H7 (cell line): ENCODE results near the gene EXT2. TPM values are rescaled to one million over a fixed set of nuclear protein-coding genes. Genes with fewer than 3 reads are reported as not detected.

Experiments used
- DNase-seq: peaks from one replicate; pipeline ENCODE4 v3.0.0; 2012
- H3K27me3 ChIP-seq: 2 replicates; pipeline ENCODE4 v1.6.0; 2011; ENCODE audit warnings: mild to moderate bottlenecking, low read length; ENCODE audit not compliant: control insufficient read depth, insufficient read depth
- H3K36me3 ChIP-seq: replicated peaks from 2 replicates; pipeline ENCODE4 v1.5.1; 2011; ENCODE audit warnings: low read length; ENCODE audit not compliant: control insufficient read depth, insufficient read depth
- H3K4me3 ChIP-seq: 2 replicates; pipeline ENCODE4 v1.5.1; 2011; ENCODE audit warnings: low read depth, mild to moderate bottlenecking, control low read depth, low read length, moderate library complexity; ENCODE audit not compliant: insufficient read depth
- total RNA-seq: library from RNA; depleted of rRNA; stranded (reverse); fragments of >200 nt; shearing (Covaris generic); gene quantifications from 2 replicates; pipeline ENCODE4 v1.2.3, GENCODE V29; 2014

EXT2 gene
- total RNA-seq, 1 experiment from 2014 or later: 52.4 TPM

DNA sequence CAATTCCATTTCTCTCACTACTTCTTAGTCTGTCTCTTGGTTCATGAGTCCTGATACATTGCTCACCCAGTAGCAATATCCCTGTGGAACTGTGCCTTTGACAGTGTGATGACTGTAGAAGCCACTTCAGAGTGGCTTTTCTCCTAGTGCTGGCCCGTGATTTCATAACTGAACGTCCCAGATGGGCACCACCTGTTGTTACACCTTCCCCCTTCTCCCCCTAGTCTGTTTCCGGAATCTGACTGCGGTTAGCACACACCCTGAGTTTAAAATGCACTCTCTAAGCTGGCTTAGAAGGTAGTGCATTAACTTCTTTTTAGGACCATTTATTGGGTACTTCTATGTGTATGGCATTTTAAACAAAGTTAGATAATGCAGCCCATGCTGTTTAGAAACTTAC lies 131.5 kb downstream of the EXT2 start:
- no peak overlapping the region for H3K4me3 ChIP-seq
- no peaks in the 10 kb centered on the region for H3K36me3 ChIP-seq
- H3K27me3 ChIP-seq: no peaks in the 10 kb centered on the region
- no peak for DNase-seq

DNA sequence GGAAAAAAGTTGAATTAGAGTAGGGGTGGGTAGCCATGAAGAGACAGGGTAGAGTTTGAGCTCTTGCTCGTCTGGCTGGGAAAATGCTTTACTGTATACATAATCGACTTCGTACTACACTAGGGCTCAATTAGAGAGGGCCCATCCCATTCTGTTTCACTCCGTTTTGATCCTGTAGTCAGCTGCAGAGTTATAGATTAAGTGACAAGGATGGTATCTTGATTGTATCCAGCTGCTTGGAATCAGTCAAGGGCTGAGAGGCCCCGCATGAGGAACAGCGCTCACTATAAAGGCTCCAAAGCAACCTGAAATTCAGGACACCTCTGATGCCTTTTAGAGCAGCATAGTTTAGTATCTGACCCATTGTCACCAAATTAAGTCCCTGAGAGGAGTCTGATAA lies 132.9 kb downstream of the EXT2 start:
- no peak for DNase-seq
- no peaks in the 10 kb centered on the region for H3K27me3 ChIP-seq
- no peak overlapping the region for H3K4me3 ChIP-seq
- H3K36me3 ChIP-seq: no peaks in the 10 kb centered on the region

DNA sequence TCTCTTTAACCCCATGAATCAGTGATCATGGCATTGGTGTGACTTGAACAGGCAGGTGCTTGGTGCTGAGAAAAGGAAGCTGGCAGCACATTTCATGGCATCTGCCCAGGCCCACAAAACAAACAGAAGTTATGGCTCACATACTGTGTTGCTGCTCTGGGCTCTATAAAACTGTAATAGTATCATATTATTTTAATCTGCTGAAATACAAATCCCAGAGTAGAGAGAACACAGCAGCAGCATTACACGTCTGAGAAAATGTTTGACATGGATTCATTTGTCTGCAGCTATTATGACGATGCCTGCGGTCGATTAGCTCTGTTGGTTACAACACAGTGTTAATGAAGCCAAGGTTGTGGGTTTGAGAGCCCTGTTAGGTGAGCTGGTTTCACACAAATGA lies 133.6 kb downstream of the EXT2 start:
- no peak overlapping the region for H3K4me3 ChIP-seq
- no peak for DNase-seq
- H3K27me3 ChIP-seq: no peaks in the 10 kb centered on the region
- no peaks in the 10 kb centered on the region for H3K36me3 ChIP-seq

- no peaks in the 10 kb centered on the region for H3K36me3 ChIP-seq
- no peak for DNase-seq
- no peak overlapping the region for H3K4me3 ChIP-seq
These were observed 134.1 kb downstream of the EXT2 start for GRCh38 chr11:44229624-44230023.

DNA sequence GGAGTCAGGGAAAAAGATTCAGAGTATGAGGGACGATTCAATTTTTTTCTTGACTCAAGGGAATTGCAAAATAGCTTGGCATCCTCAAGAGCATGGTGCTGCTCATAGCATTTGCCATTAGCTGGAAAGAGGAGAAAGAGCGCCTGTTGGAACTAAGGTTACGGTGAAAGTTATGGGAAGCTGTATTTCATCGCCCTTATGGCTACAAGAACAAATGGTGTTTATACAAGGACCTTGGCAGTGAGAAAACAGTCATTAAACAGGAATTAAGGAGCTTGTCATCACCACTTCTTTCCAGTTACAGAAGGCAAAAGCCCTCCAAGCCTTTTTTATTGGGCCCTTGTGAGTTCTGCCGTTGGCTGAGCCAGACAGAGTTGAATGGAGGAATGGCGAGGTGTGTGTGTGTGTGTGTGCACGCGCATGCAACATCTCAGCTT lies 140.3 kb downstream of the EXT2 start:
- DNase-seq: no peak
- no peak overlapping the region for H3K4me3 ChIP-seq
- H3K27me3 ChIP-seq: no peaks in the 10 kb centered on the region
- H3K36me3 ChIP-seq: no peaks in the 10 kb centered on the region; the same call in 1 of the 2 replicates

More at GRCh38 chr11:44229624-44230023, 134.1 kb downstream of the EXT2 start:
- H3K27me3 ChIP-seq: no peaks in the 10 kb centered on the region

DNA sequence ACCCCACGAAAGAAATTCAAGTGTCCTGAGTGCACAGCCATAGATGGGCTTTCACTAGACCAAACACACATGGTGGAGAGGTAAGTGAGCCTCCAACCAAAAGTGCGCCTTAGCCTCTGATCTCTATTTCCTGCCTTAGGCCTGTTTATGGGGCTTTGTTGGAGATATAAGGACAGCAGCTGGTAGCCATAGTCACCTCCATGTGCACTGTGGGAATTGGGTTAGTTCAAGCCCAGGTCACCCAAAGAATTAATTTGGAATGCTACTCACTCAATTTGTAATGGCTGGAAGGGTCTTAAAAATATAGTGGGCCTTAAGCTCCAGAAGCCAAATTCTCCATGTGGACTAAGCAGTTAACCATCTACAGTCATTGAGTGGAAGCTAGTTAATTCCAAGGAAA lies 140.8 kb downstream of the EXT2 start:
- no peak for DNase-seq

GRCh38 chr11:44237156-44237555 lies 141.7 kb downstream of the EXT2 start:
- Histone ChIP-seq H3K36me3 (no peaks in the 10 kb centered on the region; the same call in 1 of the 2 replicates), H3K4me3 (no peak overlapping the region), H3K27me3 (no peaks in the 10 kb centered on the region)
- no peak for DNase-seq

More for the DNA sequence above, 140.8 kb downstream of the EXT2 start:
- Histone ChIP-seq H3K4me3 (no peak overlapping the region), H3K27me3 (no peaks in the 10 kb centered on the region), H3K36me3 (no peaks in the 10 kb centered on the region; the same call in 1 of the 2 replicates)

DNA sequence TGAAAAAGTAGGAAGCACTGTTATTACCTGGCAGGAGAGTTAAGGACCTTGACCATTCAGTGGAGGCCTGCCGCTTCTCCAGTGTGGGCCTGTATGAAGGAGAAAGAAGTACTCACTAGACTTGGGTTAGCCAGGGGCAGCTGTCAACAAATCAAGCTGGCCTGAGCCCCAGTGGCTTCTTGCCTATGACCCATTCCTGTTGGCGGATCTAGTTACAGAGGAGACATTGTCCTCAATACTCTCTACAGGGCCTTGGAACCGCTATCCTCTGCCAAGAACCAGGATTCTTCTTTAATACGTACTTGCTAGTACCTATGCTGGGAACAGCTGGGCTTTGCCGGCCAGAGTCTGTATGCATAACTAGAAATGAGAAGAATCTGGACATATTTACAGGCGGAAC lies 146.4 kb downstream of the EXT2 start:
- no peak overlapping the region for H3K4me3 ChIP-seq
- DNase-seq: no peak
- no peaks in the 10 kb centered on the region for H3K27me3 ChIP-seq
- H3K36me3 ChIP-seq: no peaks in the 10 kb centered on the region

- no peak overlapping the region for H3K4me3 ChIP-seq
- H3K27me3 ChIP-seq: no peaks in the 10 kb centered on the region
- DNase-seq: no peak
- no peaks in the 10 kb centered on the region for H3K36me3 ChIP-seq
These were observed 147.6 kb downstream of the EXT2 start for GRCh38 chr11:44243086-44243485.

GRCh38 chr11:44243595-44244343 lies 148.3 kb downstream of the EXT2 start:
- Histone ChIP-seq H3K4me3 (no peak overlapping the region), H3K36me3 (no peaks in the 10 kb centered on the region), H3K27me3 (no peaks in the 10 kb centered on the region)
- peak; percentile 70 for DNase-seq

DNA sequence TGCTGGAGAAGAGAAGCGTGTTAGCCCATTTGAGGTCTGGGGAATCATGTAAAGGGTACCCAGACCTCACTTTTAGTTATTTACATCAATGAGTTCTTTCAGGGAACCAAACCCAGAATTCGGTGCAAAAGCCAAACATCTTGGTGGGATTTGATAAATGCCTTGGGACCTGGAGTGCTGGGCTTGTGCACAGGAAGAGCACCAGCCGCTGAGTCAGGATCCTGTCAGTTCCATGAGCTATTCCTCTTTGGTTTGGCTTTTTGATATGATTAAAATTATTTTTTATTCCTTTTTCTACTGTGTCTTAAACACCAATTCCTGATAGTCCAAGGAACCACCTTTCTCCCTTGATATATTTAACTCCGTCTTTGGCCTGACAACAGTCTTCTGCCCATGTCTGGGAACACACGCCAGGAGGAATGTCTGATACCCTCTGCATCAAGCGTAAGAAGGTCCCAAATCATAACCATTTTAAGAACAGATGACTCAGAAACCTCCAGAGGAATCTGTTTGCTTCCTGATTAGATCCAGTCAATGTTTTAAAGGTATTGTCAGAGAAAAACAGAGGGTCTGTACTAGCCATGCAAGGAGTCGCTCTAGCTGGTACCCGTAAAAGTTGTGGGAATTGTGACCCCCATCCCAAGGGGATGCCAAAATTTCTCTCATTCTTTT lies 149.3 kb downstream of the EXT2 start:
- no peaks in the 10 kb centered on the region for H3K27me3 ChIP-seq
- no peak overlapping the region for H3K4me3 ChIP-seq
- H3K36me3 ChIP-seq: no peaks in the 10 kb centered on the region
- no peak for DNase-seq

DNA sequence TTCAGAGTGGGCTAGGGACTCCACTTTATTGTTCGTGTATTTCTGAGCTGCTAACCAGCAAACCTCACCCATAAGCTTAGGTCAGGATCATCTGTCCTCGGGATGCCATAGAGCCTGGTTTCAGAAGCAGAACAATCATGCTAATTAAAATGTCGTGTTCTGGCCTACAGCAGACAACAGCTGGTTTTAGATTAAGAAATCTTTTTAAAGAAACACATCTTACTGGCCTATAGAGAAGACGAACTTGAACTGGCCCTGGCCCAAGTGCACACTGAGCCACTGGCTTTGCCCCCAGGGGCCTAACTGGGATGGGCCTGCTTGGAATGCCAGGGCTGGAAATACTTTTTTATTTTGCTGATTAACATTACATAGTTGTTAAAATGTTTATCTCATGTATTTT lies 151.2 kb downstream of the EXT2 start:
- Histone ChIP-seq H3K4me3 (no peak overlapping the region), H3K36me3 (no peaks in the 10 kb centered on the region), H3K27me3 (no peaks in the 10 kb centered on the region)
- no peak for DNase-seq

DNA sequence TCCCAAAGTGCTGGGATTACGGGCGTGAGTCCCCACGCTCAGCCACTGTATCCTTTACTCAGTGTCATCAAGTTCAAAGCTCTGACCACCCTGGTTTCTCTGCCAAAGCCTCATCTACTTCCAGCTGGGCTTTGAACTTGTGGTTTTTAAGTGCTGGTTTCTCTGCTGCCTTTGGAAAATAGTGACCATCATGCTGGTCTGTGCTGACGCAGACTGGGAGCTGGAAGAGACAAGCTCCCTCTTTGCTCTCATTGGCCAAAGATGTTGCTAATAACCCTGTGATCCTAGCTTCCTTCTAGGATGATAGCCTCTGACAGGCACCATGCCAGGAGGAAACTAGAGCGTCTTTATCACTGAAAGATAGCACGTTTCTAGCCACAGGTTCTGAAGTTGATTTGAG lies 152.0 kb downstream of the EXT2 start:
- H3K4me3 ChIP-seq: no peak overlapping the region
- no peak for DNase-seq
- H3K27me3 ChIP-seq: no peaks in the 10 kb centered on the region
- no peaks in the 10 kb centered on the region for H3K36me3 ChIP-seq

DNA sequence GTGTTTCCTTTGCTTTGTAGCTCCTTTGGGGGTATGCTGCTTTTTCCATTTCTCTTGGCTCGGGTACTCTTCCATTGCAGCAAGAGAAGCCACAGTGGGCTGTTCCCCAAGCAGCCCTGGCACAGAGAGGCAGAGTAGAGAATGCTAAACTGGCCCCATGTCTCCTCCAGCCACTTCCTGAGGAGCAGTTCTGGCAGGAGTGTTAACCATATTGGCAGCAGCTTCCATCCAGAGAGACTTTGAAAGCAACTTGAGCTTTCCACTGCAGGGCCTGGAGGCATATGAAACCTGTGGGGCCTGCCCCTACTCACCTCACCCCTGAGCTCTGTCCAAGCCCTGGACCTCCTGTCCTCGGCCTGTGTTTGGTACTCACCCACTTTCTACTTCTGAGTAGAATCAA lies 152.6 kb downstream of the EXT2 start:
- DNase-seq: no peak
- H3K4me3 ChIP-seq: no peak overlapping the region
- H3K36me3 ChIP-seq: no peaks in the 10 kb centered on the region
- no peaks in the 10 kb centered on the region for H3K27me3 ChIP-seq

GRCh38 chr11:44250421-44250820 lies 154.9 kb downstream of the EXT2 start:
- no peak overlapping the region for H3K4me3 ChIP-seq
- H3K36me3 ChIP-seq: no peaks in the 10 kb centered on the region
- no peaks in the 10 kb centered on the region for H3K27me3 ChIP-seq
- no peak for DNase-seq
